Measurements from ENCODE around the gene CRNKL1.
A peak's percentile ranks its signal among the peaks of the same experiment; 100 is the strongest.
"Not testable (repeated sequence)": the region's sequence is repeated elsewhere in the genome, so short reads cannot be mapped to it uniquely, and the experiment has no call there.

The CRNKL1 gene

DNA sequence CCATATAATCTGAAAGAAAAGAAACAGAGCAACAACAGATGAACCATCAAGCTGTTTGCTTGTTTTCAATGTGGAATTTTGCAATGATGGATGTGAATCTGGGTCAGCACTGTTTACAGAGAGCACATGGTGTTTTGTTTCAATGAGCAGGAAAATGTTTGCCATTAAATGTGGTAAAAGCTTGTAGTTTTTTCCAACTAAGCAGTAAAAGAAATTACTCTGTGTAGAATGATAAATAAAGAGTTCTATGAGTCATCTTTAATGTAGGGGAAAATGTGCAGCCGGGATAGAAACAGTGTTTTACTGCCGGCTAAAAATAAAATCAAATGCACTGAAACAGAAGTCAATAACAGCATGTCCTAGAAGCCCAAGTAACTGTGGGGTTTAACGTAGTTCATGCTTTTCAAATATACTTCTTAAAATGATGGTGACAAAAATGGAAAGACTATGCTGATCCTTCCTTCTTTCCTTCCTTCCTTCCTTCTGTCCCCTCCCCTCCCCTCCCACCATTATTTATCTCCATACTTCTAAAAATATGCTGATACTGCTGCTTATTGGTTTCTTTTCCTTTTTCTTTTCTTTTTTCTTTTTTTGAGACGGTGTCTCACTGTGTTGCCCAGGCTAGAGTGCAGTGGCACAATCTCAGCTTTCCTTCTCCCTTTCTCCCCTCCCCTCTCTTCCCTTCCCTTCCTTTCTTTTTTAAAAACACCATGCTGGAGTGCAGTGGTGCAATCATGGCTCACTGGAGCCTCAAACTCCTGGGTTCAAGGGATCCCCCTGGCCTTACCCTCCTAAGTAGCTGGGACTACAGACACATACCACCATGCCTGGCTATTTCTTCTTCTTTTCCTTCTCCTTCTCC is 41.4 kb downstream of the CRNKL1 start:
- DNase-seq (ENCODE audit: low read depth in 2 of 2) = no peak

DNA sequence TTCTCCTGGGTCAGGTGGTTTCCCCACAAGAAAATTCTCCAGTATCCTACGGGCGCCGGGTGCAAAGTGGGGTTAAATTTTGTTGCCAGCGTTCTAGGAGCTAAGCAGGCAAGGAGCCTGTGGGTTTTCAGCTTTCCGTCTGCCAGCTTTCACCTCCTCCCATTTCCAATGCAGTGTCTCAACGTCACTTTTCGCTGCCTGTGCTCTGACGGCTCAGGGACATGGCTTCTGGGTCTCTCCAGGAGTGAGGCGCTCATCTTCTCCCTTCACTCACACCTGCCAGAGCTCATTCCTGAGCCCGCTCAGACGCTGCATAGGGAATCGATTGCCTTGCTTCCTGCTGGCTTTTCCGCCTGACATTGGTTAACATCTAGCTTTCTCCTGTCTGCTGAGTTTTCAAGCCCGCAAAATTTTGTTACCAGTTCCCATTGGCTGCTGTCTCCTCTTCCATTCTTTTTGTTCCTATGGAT is 42.4 kb downstream of the CRNKL1 start:
- DNase-seq (ENCODE audit: low read depth in 2 of 2) = no peak

- no peak for DNase-seq (ENCODE audit: low read depth in 2 of 2)
Observed at GRCh38 chr20:20005342-20005741, 46.9 kb downstream of the CRNKL1 start.

GRCh38 chr20:20003955-20004322 is 48.3 kb downstream of the CRNKL1 start:
- DNase-seq (ENCODE audit: low read depth in 2 of 2) = not testable (repeated sequence)

DNA sequence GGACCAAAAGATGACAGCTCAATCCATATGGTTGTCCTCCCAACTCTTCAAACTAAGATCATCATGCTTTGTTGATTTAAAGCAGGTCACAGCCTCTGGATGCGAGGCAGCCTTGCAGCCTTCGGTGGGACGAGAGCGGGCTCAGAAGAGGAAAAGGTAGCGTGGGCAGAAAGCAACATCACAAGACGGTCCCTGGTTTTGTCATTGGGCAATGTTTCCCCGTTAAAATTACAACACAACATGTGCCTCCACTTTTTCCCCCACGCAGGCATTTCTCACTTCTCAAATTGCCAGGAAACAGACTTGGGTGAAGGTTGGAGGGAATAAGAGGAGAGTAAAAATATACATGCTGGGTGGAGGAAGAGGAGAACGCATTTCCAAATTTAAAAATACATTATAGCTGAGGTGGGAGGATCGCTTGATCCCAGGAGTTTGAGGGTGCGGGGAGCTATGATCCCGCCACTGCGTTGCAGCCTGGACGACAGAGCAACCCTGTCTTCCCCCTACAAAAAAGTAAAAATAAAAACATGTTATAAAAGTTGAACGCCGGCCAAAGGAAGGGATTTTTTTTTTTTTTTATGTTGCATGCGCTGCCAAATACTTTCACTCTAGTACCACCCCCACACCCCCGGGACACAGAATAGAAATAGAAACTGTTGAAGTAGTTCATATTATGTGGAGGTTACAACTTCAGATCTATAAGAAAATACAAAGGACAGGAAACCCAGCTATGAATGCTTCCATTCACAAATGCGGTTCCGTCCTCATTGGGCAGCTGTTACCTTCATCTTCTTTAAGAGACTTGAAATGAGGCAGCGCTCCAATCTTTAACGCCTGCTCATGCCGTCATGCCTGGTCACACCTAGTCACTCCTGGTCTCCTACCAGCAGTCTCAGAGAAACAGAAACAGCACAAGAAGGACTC is 49.0 kb downstream of the CRNKL1 start:
- no peak for DNase-seq (ENCODE audit: low read depth in 2 of 2)

GRCh38 chr20:20002101-20002998 is 49.9 kb downstream of the CRNKL1 start:
- no peak for DNase-seq (ENCODE audit: low read depth in 2 of 2)

- no peak for DNase-seq (ENCODE audit: low read depth in 2 of 2)
Observed at GRCh38 chr20:20000211-20000968, 51.9 kb downstream of the CRNKL1 start.

- DNase-seq (ENCODE audit: low read depth in 2 of 2) = no peak
Observed at GRCh38 chr20:19998990-19999705, 53.1 kb downstream of the CRNKL1 start.

- DNase-seq (ENCODE audit: low read depth in 2 of 2) = no peak
Observed at GRCh38 chr20:19996917-19997316, 55.3 kb downstream of the CRNKL1 start.

- no peak for DNase-seq (ENCODE audit: low read depth in 2 of 2)
Observed at GRCh38 chr20:19996222-19996621, 56.0 kb downstream of the CRNKL1 start.

DNA sequence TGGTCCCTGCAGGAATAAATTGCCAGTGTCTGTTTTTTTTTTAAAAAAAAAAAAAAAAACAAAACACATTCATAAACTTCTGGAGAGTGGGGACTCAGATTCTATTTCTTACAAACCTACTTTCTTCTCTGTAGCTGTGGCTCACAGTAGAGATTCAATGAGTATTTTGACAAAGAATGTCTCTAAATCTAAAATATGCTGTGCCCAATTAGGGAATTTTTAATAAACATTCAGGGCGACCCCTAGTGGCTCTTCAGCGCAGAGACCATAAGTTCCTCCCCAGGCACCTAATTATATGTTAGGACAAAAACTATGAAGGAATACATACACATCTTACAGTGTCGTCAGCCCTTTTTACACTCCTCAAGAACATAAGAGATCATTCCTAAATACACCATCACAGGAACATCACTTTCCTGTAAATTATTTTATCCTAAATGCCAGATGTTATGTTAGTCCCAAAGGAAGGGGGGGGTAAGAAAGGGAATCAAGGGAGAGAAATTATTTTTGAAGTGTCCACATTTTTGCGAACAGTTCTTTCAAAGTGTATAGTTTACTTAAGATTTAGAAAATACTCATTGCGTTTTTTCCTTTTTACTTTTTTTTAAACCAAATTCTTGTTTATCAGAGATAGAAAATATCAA is 56.9 kb downstream of the CRNKL1 start:
- no peak for DNase-seq (ENCODE audit: low read depth in 2 of 2)

DNA sequence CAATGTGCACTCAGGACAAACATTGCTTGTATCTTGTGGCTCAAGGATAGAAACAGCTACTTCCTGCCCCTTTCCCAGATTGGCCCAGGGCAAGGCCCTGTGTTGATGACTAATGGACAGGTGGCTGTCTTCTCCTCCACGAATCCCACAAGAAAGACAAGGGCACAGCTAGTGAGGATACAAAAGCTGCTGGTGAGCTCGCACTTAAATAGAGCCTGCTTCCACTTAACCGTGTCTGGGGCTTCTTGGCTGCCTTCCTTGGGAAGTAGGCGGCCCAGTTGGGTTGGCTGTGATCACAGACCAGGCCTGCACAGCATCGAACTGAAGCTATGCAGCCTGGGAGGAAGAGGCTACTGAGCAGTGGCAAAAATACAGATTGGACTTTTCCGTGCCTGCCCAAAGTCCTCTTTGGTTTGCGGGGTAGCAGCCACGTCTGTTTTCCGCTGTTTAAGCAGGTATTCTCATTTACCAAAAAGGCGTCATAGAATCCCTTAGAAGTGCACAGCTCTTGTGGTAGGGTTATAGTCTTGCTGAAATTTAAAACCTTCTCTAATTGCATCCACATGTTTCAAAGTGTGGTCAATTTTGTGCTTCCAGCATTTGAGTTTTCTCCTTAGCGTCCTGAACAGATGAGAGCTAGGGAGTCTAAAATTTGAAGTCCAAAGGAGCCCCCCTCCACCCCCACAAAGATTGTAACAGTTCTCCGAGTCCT is 58.2 kb downstream of the CRNKL1 start:
- no peak for DNase-seq (ENCODE audit: low read depth in 2 of 2)

- DNase-seq (ENCODE audit: low read depth in 2 of 2) = peak; percentile 79 to 83
Observed at GRCh38 chr20:19992996-19993908, 59.0 kb downstream of the CRNKL1 start.

DNA sequence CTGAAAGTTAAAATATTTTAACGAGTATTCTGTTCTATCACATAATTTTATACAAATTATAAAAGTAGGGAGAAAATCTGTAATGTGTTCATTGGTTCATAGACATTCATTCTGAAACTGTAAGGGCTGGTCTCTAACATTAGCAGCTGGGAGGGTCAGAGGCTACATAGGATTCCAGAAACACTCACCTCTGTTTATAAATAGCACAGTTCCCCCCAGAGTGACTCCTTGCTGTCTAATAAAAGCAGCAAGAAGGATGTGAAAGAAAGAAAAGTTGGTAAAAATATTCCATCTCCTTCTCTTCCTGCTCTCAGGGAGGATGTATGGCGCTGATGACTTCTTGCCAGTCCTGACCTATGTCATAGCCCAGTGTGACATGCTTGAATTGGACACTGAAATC is 60.4 kb downstream of the CRNKL1 start:
- no peak for DNase-seq (ENCODE audit: low read depth in 2 of 2)

DNA sequence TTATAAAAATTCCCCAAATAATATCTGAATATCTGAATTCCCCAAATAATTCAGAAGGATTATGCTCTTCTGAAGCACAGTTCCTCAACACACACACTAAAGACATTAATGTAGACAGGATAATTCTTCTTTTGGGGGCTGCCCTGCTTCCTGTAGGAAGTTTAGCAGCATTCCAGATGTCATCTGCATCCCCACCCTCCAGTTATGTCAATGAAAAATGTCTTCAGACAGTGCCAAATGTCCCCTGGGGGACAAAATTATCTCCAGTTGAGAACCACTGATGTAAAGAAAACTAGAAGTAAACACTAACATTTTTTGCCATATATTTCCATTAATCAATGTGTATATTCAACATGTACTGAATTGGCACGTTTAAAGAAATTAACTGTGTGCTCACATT is 61.0 kb downstream of the CRNKL1 start:
- DNase-seq (ENCODE audit: low read depth in 2 of 2) = no peak

DNA sequence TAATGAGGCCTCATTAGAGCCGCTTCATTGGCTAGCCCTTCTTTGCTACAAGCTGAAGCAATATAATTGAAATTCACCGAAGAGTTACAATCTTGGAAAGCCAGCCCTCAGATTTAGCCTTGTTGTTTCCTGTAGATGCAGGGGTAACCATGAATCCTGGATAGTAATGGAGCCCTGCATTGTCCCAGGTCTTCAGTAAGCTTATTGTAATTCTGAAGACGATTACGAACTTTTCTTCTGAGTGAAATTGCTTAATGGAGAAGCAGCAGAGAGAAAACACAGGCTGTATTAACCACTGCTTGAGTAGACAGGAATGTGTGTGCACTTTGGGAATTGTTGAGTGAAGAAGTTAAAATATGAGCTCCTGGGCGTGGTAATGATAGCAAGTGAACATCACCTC is 61.4 kb downstream of the CRNKL1 start:
- DNase-seq (ENCODE audit: low read depth in 2 of 2) = no peak

DNA sequence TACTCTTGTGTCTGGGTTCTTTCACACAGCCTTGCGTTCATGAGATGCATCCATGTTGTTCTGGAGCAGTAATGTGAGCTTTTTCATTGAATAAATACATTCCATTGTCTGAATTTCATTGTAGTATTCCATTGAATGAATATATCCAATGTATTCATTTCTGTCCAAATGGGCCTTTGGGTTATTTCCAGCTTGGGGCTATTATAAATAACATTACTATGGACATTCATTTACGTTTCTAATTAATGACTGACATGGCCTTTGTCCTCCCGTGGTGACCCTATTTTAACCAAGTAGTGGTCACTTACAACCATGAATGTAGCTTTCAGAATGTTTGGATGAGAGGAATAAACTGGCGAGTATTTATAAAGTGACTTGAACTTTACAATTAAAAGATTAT is 65.2 kb downstream of the CRNKL1 start:
- DNase-seq (ENCODE audit: low read depth in 2 of 2) = no peak

DNA sequence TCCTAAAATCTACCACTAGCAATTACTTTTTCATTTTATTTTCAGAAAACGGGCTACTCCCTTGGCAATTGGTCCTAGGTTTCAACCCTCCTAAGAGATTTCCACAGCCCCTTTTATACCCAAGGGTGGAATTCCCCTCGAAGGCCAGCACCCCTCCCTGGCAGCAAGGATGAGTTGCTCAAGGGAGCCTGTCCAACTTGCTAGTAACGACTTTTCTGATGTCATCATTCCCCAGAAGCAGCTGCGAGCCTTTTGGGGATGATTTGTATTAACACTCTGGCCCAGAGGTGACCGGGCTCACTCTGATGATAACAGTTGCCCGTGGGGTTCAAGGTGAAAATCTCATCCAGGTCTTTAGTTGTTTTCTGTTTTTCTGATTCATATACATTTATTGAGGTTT is 65.8 kb downstream of the CRNKL1 start:
- DNase-seq (ENCODE audit: low read depth in 2 of 2) = no peak

Measured in fibroblast of skin of left biceps (primary cell).